Fibroblast of lung (primary cell): Measurements from ENCODE around the gene TSPAN5. TPM values are rescaled to one million over a fixed set of nuclear protein-coding genes. Genes with fewer than 3 reads are reported as not detected.

Experiments
- DNase-seq, 2 donors: peaks; one replicate each; pipeline versions ENCODE4 v3.0.0 to v3.0.0-alpha.2; 2010; ENCODE audit warnings: low read depth in 2 of 2
- H2AFZ ChIP-seq: 2 replicates; pipeline ENCODE4 v1.5.1; 2012; ENCODE audit warnings: low read length, control low read depth, inconsistent platforms
- H3K27ac ChIP-seq: 2 replicates; pipeline ENCODE4 v1.5.1; 2011; ENCODE audit warnings: low read length, control low read depth; ENCODE audit not compliant: insufficient read depth
- H3K27me3 ChIP-seq: 2 replicates; pipeline ENCODE4 v1.5.1; 2011; ENCODE audit warnings: mild to moderate bottlenecking, low read length; ENCODE audit not compliant: control insufficient read depth, insufficient read depth
- H3K36me3 ChIP-seq: 2 replicates; pipeline ENCODE4 v1.5.1; 2011; ENCODE audit warnings: low read length; ENCODE audit not compliant: control insufficient read depth, insufficient read depth
- H3K4me1 ChIP-seq: 2 replicates; pipeline ENCODE4 v1.5.1; 2011; ENCODE audit warnings: low read length; ENCODE audit not compliant: control insufficient read depth, insufficient read depth; ENCODE audit errors: extremely low read depth
- H3K4me2 ChIP-seq: 2 replicates; pipeline ENCODE4 v1.5.1; 2011; ENCODE audit warnings: low read length, control low read depth; ENCODE audit not compliant: insufficient read depth; ENCODE audit errors: extremely low read depth
- H3K4me3 ChIP-seq, 4 experiments: fragments of 200-600 bp in 1 of 4; sonication (generic) in 1 of 4; replicated peaks in 1 of 4; 2 replicates each; pipeline ENCODE4 v1.5.1; 2011 to 2016; ENCODE audit warnings: low read length in 4 of 4, low read depth in 3 of 4, mild to moderate bottlenecking in 3 of 4, control low read depth in 2 of 4, inconsistent platforms in 1 of 4, mixed read lengths in 1 of 4; ENCODE audit not compliant: insufficient read depth in 1 of 4; ENCODE audit errors: control extremely low read depth in 1 of 4
- H3K79me2 ChIP-seq: 2 replicates; pipeline ENCODE4 v1.5.1; 2012; ENCODE audit warnings: mild to moderate bottlenecking, low read length, inconsistent platforms; ENCODE audit not compliant: control insufficient read depth, insufficient read depth
- H3K9ac ChIP-seq: 2 replicates; pipeline ENCODE4 v1.5.1; 2011; ENCODE audit warnings: mild to moderate bottlenecking, low read length, control low read depth; ENCODE audit not compliant: insufficient read depth
- H3K9me3 ChIP-seq: 2 replicates; pipeline ENCODE4 v1.5.1; 2012; ENCODE audit warnings: low read depth, low read length; ENCODE audit not compliant: control insufficient read depth, insufficient read depth
- H4K20me1 ChIP-seq: 2 replicates; pipeline ENCODE4 v1.5.1; 2011; ENCODE audit warnings: low read length; ENCODE audit not compliant: control insufficient read depth, insufficient read depth; ENCODE audit errors: extremely low read depth
- CTCF ChIP-seq, 2 donors: IDR thresholded peaks in 1 of 2; conservative IDR thresholded peaks in 1 of 2; 1 replicate in 1 of 2; 2 replicates in 1 of 2; pipeline ENCODE4 v1.5.1; 2011 to 2012; ENCODE audit warnings: low read length in 2 of 2, control low read depth in 1 of 2, inconsistent platforms in 1 of 2, low read depth in 1 of 2, mild to moderate bottlenecking in 1 of 2
- EZH2 ChIP-seq: IDR thresholded peaks from 2 replicates; pipeline ENCODE4 v1.5.1; 2012; ENCODE audit warnings: low read length, control low read depth, mild to moderate bottlenecking; ENCODE audit errors: missing control alignments
- polyA plus RNA-seq, 2 donors: library from polyadenylated mRNA; depleted of rRNA in 1 of 2; stranded (reverse) in 1 of 2; unstranded in 1 of 2; fragments of >200 nt; gene quantifications; 2 replicates each; pipeline ENCODE4 v1.2.1, GENCODE V29; 2011 to 2012; ENCODE audit warnings: missing spikeins in 1 of 2
- total RNA-seq: library from RNA; depleted of rRNA; stranded (reverse); fragments of >200 nt; gene quantifications from 2 replicates; pipeline ENCODE4 v1.2.1, GENCODE V29; 2014

The TSPAN5 gene
- total and polyA plus RNA-seq, 2 donors (not counting 1 experiment from before 2014, with no cell fraction given): 109 to 129 TPM

- H3K4me3 ChIP-seq: no peak overlapping the region
- H3K4me2 ChIP-seq: no peak overlapping the region
- H4K20me1 ChIP-seq: no peaks in the 10 kb centered on the region
- H3K27me3 ChIP-seq: no peaks in the 10 kb centered on the region
- no peak overlapping the region for H2AFZ ChIP-seq
- peaks cover 7% of the 10 kb centered on the region for H3K4me1 ChIP-seq
- H3K9me3 ChIP-seq: no peaks in the 10 kb centered on the region
- H3K36me3 ChIP-seq: no peaks in the 10 kb centered on the region
- DNase-seq: peak in 1 of 2 donors; percentile 63
- TF ChIP-seq CTCF (conservative IDR thresholded peaks at IDR 0.05 in 1 of 2, IDR thresholded peaks at IDR 0.05 in 1 of 2; ENCODE audit: low read depth in 1 of 2, low read length in 2 of 2) (no peak), EZH2 (no peak)
- no peak overlapping the region for H3K9ac ChIP-seq
- H3K79me2 ChIP-seq: peaks cover 94% of the 10 kb centered on the region
- no peak overlapping the region for H3K27ac ChIP-seq
These were observed 9.8 kb downstream of the TSPAN5 start for GRCh38 chr4:98648602-98649001.

- no peaks in the 10 kb centered on the region for H4K20me1 ChIP-seq
- H3K27me3 ChIP-seq: no peaks in the 10 kb centered on the region
- H3K4me3 ChIP-seq: no peak overlapping the region
- H3K4me2 ChIP-seq: no peak overlapping the region
- no peak overlapping the region for H3K9ac ChIP-seq
- TF ChIP-seq CTCF (conservative IDR thresholded peaks at IDR 0.05 in 1 of 2, IDR thresholded peaks at IDR 0.05 in 1 of 2; ENCODE audit: low read depth in 1 of 2, low read length in 2 of 2) (no peak), EZH2 (no peak)
- no peak overlapping the region for H2AFZ ChIP-seq
- H3K9me3 ChIP-seq: no peaks in the 10 kb centered on the region
- H3K36me3 ChIP-seq: no peaks in the 10 kb centered on the region
- peaks cover 94% of the 10 kb centered on the region for H3K79me2 ChIP-seq
- peaks cover 6% of the 10 kb centered on the region for H3K4me1 ChIP-seq
- no peak overlapping the region for H3K27ac ChIP-seq
- no peak for DNase-seq
These were observed 12.0 kb downstream of the TSPAN5 start for GRCh38 chr4:98646422-98646821.

GRCh38 chr4:98645527-98645926 lies 12.9 kb downstream of the TSPAN5 start:
- H3K36me3 ChIP-seq: no peaks in the 10 kb centered on the region
- H3K9me3 ChIP-seq: no peaks in the 10 kb centered on the region
- TF ChIP-seq CTCF (conservative IDR thresholded peaks at IDR 0.05 in 1 of 2, IDR thresholded peaks at IDR 0.05 in 1 of 2; ENCODE audit: low read depth in 1 of 2, low read length in 2 of 2) (no peak), EZH2 (no peak)
- H3K4me3 ChIP-seq: no peak overlapping the region
- H3K9ac ChIP-seq: no peak overlapping the region
- H3K27ac ChIP-seq: no peak overlapping the region
- H4K20me1 ChIP-seq: no peaks in the 10 kb centered on the region
- H3K79me2 ChIP-seq: peaks cover 94% of the 10 kb centered on the region
- DNase-seq: no peak
- H3K4me1 ChIP-seq: peaks cover 6% of the 10 kb centered on the region
- no peaks in the 10 kb centered on the region for H3K27me3 ChIP-seq
- H3K4me2 ChIP-seq: no peak overlapping the region
- H2AFZ ChIP-seq: no peak overlapping the region
